Renal cortical epithelial cell (primary cell): ENCODE results near the gene TLE3. TPM values are rescaled to one million over a fixed set of nuclear protein-coding genes. Genes with fewer than 3 reads are reported as not detected.
"Not testable (repeated sequence)": the region's sequence is repeated elsewhere in the genome, so short reads cannot be mapped to it uniquely, and the experiment has no call there.

ENCODE experiments used
- DNase-seq: peaks from one replicate; pipeline ENCODE4 v3.0.0-alpha.2; 2011; ENCODE audit warnings: low read depth
- total RNA-seq: library from RNA; depleted of rRNA; stranded (reverse); fragments of >200 nt; gene quantifications from 2 replicates; pipeline ENCODE4 v1.2.3, GENCODE V29; 2014

TLE3 gene
- 12.9 and 31.4 TPM in 2 replicates for total RNA-seq

DNA sequence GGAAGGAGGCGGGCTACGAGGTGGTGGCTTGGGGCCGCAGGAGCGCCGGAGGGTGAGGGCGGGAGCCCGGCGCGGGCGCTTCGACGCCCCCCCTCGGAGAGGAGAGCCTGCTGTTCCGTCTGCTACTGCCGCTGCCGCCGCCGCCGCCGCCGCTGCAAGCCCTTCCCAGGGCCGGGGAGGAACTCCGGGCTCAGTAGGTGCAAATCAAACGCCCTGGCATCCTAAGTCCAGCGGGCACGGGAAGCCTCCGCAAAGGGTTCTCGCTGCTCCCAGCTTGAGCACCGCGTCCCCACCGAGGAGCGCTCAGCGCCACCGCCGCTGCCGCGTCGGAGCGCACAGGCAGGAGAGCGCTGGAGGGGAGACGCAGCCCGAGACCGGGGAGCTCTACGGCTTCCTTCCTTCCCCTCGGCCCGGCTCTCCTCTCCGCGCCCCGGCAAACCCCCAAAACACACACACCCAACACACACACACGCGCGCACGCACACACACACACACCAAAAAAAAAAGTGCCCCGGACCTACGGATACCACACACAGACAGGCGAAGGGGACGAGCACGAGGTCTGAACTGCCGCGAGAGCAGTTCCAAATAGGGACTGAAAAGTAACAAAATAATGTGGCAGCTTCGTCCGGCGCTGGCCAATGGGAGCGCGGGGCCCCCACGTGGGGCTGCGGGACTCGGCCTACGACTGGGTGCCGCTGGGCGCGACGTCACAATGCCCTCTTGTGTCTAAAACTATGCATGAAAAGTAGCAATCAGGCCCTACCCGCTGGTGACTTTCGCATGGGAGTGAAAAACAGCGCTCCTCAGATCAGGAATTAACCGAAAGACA, at the start of gene TLE3:
Gene TLE3 (minus strand): TSS at position 597 of the 832 bp plus-strand sequence. CDS start 1,119 bp downstream, outside the sequence.
- peak; percentile 94 for DNase-seq

DNA sequence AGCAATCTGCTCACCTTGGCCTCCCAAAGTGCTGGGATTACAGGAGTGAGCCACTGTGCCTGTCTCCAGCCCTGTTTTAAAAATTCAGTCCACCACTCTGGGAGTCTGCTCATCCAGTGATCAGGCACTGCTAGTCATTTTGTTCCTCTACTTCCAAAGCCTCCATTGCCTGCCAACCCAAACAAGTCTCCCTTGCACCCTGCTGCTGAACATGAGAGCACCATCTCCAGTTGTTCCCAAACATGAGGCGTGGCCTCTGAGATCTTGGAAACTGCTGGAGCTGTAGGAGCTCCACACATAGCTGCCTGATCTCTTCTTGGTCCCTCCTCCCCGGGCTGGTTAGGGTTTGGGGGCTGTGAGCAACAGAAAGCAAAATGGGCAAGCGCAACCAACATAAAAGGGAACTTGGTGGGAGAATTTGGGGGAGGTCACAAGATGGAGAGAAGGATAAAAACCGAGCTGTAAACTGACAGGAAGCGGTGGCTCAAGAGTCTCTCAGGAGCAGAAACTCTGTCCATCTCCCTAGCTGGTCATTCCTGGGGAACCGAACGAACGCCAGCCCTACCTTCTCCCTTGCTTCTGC, 49.6 kb upstream of the TLE3 start:
- DNase-seq, result no peak

DNA sequence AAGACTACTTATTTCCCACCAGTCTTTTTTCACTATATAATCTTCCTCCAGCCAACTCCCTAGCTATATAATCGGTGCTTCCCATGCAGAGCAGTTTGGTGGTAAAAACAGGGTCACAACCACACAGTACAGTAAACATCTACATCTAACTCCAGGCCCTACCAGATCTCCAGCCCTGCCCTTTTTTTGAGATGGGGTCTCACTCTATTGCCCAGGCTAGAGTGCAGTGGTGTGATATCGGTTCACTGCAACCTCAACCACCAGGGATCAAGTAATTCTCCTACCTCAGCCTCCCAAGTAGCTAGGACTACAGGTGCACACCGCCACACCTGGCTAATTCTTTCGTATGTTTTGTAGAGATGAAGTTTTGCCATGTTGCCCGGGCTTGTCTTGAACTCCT, 49.1 kb upstream of the TLE3 start:
- DNase-seq, result no peak

DNA sequence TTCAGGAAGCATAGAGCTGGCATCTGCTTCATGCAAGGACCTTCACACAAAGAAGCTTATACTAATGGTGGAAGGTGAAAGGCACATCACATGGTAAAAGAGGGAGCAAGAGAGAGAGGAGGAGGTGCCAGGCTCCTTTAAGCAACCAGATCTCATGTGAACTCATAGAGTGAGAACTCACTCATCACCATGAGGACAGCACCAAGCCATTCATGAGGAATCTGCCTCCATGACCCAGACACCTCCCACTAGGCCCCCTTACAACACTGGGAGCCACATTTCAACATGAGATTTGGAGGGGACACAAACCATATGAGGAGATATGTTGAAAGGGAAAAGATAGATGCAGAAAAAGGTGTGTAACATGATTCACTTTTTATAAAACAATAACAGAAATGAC, 48.4 kb upstream of the TLE3 start:
- DNase-seq, result no peak

DNA sequence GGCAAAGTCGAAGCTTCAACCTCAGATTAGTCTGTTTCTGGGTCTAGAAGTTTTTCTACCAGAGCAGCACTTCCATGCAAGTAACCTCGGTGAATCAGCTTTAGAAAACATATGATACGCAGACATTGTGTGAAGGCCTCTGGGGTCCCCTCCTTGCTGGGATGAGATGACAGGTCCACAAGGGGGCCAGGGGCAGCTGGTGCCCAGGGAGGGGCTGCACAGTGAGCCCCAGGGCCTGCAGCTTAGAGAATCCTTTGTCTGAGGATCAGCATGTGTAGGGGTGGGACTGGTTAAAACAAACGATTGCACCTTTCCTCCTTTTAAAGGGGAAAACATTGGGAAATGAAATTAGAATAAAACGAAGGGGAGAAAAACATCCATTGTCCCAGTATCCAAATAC, 47.5 kb upstream of the TLE3 start:
- DNase-seq, result no peak

DNA sequence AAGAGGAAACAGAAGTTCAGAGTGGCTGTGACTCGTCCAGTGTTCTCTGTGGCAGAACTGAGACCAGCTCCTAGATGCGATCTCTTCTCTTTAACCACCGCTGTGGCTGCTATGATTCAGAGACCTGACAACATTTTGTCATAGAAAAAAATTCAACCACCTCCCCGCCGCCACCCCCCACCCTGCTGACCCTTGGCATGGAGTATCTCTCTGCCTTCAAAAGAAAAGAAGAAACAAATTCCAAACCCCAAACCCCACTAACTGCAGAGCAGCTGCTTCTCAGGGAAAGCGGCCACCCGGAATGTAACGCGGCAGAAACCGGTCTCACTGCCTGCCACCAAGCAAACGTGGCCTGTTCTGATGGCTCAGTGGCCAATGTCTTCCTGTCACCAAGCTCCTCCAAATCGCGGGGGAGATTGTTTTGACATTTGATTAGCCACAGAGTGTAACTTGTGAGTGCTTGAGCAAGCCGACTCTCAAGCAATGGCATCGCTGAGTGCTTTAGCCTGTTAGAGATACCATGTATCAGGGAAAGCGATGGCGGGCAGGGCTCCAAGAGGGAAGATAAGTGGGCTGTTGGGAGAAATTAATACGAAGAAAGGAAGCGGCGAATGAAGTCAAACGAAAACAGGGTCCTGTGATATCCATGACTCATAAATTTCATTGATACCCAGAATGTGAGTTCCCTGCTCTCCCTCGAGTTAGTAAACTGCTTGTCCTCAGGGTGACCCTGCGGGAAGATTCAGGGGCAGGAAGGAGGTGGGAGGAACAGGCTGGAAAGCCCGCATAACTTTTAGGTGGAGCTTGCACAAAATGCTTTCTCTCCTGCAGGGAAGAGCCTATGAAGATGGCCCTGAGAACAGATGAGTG, 44.8 kb upstream of the TLE3 start:
- peak; percentile 58 for DNase-seq

DNA sequence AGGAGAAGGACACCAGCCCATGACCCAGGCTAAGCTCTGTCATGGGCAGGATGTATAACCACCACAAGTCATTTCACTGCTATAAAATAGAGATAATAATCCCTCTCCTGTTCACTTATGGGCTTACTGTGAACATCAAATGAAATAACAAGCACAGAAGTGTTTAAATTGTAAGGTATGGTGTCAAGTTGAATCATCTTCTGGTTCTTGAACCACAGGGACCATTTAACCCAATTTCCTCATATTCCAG, 44.3 kb upstream of the TLE3 start:
- DNase-seq, result no peak

DNA sequence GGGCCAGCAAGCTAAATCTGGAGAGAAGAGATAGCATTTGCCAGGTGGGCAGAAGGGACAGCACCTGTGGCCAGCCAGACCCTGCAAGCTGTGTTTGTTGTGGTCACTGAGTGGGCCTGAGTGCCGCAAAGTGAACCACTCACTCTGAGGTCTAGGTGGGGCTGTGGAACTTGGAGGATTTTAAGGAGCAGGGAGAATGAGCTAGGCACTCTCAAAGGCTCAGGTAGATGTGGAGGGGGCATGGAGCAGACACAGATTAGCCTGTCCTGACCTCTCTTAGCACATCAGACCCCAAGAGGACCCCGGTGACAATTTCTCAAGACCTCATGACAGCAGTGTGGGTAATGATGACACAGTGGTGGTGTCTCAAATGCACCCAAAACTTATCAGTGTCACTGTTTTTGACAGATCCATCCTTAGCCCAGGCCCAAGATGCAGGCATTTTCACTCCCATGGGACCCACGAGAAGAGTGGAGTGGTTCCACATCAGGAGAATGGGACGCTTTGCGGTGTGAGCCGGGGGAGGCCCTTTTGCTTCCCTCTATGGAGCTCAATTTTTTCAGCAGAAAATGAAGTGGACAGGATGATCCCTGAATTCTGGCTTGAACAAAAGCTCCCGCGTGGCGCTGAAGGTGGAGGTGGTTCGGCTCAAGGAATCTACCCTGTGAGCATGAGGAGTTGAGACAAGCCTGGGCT, 43.8 kb upstream of the TLE3 start:
- no peak for DNase-seq

DNA sequence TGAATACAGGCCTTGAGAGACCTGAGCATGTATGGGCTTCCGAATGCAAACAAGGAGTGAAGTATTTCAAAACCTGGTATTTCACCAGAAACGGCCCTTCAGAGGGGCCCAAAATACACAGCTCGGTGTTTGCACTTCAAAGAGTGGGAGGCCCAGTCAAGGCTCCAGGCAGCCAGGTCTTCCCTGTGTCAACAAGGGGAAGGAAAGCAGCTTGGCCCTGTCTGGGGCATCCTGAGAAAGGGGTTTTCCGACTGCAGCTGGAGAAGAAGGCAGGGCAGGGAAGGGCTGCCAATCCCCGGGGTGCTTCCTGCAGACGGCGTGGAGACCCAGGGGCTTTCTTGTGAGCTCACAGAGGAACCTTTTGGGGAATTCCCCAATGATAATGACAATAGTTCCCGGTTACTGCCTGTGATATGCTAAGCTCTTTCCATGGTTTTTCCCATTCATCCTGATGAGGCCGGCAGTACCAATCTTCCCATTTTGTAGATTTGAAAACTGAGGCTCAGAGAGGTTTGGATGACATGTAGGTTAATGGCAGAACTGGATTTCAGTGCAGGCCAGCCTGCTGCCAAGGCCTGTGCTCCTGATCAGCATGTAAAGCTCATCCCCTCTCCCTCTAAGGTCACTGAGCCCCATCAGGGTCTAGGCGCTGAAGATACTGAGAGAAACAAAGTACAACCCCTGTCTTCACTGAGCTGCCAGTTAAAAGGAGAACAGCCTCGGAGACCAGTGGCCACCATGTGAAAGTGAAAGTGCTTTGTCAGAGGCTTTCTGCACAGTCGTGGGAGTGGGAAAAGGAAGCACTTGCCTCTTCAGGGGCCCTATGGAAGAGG, 43.0 kb upstream of the TLE3 start:
- peak; percentile 45 for DNase-seq

DNA sequence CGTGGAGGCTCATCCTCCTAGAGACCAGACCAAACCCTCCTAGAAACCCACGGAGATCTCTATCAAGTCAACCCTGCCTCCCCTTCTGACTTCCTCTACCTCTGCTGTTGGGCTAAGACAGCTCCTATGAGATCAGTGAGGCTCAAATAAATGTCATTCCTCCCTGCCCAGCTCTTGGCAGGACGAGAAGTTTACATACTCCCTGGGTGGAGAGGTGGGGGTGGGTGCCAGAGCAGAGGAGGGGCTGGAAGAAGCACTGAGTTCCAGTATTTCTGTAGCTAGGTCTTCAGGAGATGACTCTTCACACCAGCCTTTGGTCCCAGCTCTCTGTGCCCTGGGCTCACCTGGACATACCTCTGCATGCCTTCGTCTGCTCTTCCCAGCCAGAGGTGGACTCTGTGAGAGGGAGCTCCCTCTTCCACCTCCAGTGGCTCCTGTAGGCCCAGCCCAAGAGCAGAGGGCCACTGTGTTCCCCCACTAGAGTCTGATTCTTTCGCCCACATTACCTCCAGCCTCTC, 42.4 kb upstream of the TLE3 start:
- DNase-seq, result no peak

DNA sequence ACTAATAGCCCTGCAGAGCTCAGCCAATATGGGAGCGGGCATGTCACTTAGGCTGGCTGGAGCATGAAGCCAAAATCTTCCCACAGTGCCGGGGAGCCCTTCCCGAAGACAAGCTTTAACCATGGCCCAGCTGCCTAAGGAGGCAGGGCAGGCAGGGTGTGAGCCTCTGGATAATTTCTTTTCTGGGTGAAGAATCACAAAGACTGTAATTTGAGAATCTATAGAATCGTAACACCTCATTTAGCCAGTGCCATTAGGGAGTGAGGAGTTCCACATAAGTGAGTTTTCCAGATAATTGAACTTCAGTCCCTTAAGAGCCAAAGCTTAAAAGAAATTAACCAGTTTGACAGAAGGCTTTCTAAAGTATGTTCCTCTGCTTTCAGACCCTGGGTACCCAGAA, 40.2 kb upstream of the TLE3 start:
- no peak for DNase-seq

DNA sequence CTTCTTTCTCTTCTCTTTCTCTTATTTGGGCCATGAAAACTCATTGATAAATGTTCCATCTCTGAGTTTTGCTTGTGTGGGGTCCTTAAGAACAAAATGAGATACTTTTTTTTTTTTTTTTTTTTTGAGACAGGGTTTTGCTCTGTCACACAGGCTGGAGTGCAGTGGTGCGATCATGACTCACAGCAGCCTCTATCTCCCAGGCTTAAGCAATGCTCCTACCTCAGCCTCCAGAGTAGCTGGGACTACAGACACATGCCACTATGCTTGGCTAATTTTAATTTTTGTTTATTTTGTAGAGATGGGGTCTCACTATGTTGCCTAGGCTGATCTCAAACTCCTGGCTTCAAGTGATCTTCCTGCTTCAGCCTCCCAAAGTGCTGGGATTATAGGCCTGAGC, 39.3 kb upstream of the TLE3 start:
- DNase-seq, result not testable (repeated sequence)

DNA sequence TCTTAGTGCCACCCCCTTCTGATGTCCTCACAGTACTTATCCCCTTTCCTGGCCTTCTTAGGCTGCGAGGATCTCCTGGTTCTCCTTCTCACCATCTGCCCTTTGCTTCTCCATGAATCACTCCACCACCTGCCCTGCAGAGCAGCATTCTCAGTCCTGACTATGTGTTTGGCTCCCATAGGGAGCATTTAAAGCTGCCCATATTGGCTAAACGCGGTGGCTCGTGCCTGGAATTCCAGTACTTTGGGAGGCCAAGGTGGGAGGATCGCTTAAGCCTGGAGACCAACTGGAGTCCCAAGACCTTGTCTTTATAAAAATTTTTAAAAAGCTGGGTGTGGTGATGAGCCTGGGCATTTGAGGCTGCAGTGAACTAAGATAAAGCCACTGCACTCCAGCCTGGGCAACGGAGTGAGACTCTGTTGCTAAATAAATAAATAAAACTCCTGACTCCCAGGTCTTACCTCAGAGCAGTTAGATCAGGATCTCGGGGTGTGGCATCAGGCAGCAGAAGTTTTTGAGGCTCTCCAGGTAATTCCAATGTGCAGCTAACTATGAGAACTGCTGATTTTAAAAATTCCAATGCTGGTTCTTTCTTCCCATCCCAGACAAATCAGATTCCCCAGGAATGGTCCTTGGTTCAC, 36.2 kb upstream of the TLE3 start:
- no peak for DNase-seq

DNA sequence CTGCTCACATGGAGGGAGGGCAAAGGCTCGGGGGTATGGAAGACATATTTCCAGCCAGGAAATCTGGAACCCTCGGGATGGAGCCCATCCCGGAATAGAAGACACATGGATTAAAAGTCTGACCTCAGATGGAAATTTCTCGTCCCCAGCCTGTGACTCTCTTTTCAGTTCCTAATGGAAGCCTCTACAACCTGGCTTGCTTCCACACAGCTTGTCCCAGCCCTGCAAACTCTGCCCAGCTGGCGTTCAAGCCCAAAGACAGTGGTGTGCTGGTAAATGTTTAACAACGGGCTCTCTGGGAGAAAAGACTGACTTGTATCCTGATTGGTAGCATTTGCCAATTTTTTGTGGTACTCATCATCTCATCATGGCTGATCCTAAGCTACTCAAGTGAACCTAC, 35.6 kb upstream of the TLE3 start:
- peak; percentile 43 for DNase-seq

DNA sequence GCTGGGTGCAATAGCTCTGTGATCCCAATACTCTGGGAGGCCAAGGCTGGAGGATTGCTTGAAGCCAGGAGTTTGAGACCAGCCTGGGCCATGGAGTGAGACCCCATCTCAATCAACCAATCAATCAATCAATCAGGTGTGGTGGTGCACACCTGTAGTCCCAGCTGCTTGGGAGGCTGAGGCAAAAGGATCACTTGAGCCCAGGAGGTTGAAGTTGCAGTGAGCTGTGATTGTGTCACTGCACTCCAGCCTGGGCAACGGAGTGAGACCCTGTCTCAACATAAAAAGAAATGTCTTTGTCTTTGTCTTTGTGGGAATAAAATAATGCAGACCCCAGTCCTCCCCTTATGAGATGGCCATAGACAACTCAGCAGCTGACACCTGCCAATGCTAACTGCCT, 34.9 kb upstream of the TLE3 start:
- no peak for DNase-seq

DNA sequence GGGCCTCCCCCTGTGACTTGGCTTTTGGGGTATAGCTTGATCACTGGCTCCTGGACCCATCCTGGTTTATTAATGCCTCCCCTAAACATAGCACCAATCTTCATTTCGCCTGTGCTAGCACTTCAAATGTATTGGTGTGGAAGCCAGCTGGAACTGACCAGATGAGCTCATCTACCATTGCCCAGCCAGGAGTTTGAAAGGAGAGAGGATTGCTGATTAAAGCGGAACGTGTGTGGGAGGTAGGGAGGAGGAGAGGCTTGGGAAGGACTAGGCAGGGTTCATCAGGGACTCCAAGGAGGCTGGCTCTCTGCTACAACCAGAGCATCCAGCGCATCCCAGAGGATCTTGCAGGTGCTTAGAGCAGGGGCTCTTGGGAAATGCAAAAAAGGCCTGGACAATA, 34.4 kb upstream of the TLE3 start:
- peak; percentile 41 for DNase-seq

DNA sequence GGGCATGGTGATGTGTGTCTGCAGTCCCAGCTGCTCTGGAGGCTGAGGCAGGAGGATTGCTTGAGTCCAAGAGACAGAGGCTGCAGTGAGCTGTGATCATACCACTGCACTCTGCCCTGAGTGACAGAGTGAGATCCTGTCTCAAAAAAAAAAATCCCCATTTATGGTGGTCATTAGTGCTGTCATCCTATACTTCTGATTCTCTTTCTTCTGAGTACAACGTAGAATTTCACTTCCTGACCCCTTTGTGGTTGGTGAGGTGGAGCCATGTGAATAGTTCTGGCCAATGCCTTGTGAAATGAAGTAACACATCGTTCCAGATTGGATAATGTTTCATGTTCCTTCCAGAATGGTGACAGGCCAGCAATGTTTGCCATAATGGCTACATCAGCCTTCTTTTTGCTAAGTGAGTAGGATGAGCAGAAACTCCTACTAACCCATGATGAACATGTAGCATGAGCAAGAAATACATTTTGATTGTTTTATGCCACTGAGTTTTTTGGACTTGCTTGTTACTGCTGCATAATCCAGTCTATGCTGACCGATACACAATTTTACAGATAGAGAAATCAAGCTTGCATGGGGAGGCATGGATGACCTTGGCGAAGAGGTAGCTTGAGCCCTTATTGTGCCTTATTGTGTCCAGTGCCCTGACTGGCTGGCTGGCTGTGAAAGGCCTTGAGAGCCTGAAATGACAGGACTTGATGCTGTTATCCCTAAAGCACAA, 30.9 kb upstream of the TLE3 start:
- DNase-seq, result no peak

DNA sequence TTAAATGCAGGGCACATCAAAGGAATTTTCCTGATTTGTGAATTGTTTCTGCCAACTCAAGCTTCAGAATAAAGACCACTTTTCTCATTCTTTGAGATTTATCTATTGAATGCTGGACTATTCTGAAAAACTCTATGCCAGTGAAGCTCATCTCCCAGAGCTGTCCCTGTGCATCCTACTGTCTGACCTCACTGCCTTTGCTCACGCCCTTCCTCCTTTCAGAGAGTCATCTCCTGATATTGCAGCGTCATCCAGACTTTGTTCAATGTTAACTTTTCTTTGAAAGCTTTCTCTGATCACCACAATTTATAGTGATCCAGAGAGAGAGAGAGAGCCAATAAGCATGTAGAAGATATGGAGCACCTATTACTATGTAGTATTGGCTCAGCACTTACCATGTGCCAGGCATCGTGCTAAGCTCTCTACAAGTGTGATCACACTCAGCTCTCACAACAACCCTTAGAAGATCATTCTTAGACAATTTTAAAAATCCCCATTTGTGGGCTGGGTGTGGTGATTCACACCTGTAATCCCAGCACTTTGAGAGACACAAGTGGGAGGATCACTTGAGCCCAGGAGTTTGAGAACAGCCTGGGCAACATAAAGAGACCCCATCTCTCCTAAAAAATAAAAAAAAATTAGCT, 30.2 kb upstream of the TLE3 start:
- DNase-seq, result no peak

DNA sequence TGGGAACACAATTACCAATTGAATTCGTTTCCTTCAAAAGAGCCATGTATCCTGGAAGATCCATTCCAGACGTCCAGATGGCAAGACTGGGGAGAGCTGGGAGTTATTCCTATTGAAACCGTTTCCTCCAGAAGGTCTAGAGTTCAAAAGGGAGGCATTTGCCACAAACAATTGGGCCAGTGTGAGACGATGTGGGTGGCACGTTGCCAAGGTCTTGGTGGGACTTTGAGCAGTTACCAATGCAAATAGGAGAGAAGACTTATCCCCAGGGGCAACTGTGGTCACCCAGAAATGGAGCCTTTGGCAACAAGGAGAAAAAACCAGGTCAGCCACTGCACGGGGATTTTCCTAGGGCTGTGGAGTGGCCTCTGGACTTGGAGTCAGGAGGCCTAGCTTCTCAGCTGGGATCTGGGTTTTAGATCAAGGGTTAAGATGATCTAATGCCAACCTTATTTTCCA, 29.6 kb upstream of the TLE3 start:
- peak; percentile 90 for DNase-seq
